Occipital lobe (tissue), 2 donors: ENCODE measurements around the gene HEXIM1. TPM values are rescaled to one million over a fixed set of nuclear protein-coding genes. Genes with fewer than 3 reads are reported as not detected.

Experiments used
- DNase-seq: peaks from one replicate; lab custom pipeline; 2025; lab: John Stamatoyannopoulos, UW
- total RNA-seq: library from RNA; depleted of rRNA; stranded (reverse); fragments of >200 nt; gene quantifications from one replicate; pipeline ENCODE4 v1.2.3, GENCODE V29; 2014

The HEXIM1 gene, protein sequence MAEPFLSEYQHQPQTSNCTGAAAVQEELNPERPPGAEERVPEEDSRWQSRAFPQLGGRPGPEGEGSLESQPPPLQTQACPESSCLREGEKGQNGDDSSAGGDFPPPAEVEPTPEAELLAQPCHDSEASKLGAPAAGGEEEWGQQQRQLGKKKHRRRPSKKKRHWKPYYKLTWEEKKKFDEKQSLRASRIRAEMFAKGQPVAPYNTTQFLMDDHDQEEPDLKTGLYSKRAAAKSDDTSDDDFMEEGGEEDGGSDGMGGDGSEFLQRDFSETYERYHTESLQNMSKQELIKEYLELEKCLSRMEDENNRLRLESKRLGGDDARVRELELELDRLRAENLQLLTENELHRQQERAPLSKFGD
- 8.0 TPM for total RNA-seq

DNA sequence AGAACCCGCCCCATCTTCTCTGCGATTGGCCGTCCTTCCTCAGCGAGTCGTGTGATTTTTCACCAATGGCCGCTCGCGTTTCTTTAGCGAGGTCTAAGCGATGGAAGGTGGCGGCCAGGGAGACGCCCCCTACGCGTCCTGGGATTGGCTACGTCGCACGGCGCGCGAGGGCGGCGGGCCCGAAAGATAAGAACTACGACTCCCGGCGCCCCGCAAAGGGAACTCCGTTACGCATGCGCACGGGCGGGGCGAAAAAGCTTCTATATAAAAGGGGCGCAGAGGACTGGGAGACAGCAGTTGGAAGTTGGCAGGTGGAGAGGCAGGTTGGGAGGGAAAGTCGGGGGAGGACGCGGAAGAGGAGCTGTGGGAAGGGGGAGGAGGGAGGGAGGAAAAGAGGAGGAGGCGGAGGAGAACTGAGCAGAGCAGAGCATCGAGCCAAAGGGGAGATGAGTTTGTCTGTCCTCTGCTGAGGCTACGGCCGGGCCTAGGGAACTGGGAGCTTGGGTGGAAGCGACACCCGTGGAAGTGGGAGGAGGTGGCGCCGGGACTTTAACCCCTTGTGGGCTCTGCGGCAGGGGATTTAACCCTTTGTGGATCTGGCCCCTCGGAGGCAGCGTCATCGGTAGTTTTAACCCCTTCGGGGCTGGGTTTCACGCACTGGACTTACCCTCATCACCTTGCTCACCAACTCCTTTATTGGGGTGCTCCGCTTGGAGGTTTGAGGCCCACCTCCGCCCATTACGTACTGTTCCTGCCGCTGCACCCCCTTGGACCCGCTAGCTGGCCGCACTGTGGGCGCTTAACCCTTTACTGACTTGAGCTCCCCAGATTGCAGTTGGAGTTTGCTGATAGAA, at the start of gene HEXIM1:
Gene HEXIM1, plus strand, starts transcription at position 293 of the 854 bp plus-strand sequence. CDS start 716 bp downstream, outside the sequence.
- DNase-seq, result peak; percentile 99

DNA sequence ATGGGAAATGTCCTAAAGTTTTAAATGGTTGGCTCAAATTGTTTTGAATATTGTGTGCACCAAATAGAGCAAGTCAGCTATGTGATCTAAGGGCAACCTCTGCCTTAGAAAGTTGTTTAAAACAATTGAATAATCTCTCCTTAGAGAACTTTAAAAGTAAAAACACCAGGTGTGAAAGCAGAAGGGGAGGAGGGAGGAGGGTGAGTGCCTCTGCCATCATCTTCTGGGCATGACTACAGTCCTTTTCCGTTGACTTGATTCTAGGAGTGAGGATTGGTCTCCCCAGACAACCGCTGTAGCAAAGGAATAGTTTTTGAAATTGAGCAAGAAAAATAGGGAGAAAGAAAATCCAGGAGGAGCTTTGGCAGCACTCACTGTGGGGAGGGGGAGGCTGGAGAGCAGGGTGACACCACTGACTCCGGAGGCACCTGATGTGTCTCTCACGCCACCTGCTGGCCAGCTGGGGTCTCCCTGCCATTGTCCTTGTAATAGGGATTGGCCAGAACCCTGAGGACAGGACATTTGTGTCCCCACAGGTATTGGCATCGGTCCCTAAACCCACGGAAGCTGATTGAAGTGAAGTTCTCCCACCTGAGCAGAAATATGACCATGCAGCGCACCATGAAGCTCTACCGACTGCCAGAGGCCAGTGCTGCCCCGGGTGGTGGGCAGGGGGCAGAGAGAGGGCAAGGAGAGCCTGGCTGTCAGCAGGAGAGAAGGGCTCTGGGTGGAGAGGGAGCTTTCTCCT, 49.2 kb upstream of the HEXIM1 start:
- peak; percentile 79 for DNase-seq

DNA sequence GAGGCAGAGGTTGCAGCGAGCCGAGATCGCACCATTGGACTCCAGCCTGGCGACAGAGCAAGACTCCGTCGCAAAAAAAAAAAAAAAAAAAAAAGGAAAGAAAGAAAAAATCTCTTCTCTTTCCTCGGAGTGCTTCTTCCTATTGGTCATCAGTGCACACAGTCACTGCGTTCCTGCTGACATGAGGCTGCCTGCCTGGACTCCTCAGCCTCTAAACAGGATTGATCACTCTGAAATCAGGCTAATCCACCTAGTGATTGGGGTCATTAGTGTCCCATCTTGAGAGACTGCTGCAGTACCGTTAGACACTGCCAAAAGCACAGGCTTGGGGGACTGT, 46.8 kb upstream of the HEXIM1 start:
- DNase-seq, result no peak

DNA sequence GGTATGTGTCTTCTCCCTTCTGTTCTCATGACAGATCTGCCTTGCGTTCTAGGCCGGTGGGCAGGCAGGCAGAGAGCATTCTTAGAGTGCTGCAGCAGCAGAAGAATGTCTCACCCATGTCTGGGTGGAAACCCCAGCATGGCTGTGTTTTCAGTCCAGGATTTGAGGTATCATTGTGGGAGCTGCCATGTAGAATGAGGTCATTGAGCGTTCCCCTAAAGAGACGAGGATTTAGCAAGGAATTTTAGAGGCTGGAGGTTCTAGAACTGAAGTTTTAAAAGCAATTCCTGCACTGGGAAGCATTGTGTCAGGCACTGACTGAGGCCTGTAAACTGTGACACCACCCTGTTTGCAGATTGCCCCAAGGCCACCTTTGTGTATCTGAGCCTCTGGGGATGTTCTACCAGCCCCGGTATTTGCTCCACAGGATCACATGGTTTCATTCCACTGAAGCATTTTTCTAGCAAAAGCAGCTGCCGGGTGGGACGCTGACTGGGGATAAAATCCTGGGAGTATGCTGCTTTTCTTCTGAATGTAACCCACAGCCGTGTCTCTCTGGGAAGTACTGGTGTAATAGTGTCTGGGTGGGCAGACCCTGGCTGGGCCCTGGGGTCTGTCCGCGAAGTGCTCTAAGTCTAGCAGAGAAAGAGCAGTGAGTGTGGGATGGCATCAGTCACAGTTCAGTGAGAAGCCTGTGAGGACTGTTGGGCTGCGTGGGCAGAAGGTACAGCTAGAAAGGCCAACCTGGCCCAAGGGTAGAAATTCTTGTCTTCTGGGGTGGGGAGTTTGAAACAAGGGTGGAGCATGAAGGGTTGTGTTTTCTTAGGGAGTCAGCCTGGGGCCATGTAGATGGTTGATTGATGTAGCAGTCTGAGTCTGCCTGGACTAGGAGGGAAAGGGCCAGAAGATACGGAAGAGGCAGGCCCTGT, 46.1 kb upstream of the HEXIM1 start:
- DNase-seq, result no peak

DNA sequence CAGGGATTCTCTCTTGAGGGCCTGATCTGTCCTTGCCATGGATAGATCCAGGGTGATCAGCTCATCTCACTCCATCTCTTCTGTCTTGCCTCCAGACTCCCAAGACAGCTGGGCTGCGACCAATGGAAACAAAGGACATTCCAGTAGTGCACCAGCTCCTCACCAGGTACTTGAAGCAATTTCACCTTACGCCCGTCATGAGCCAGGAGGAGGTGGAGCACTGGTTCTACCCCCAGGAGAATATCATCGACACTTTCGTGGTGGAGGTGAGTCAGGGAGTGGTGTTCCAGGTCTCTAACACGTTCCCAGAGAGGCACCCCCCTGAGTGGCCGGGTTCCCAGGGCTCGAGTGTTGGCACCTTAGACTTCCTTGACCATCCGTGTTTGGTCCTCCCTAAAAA, 45.4 kb upstream of the HEXIM1 start:
- DNase-seq, result no peak

DNA sequence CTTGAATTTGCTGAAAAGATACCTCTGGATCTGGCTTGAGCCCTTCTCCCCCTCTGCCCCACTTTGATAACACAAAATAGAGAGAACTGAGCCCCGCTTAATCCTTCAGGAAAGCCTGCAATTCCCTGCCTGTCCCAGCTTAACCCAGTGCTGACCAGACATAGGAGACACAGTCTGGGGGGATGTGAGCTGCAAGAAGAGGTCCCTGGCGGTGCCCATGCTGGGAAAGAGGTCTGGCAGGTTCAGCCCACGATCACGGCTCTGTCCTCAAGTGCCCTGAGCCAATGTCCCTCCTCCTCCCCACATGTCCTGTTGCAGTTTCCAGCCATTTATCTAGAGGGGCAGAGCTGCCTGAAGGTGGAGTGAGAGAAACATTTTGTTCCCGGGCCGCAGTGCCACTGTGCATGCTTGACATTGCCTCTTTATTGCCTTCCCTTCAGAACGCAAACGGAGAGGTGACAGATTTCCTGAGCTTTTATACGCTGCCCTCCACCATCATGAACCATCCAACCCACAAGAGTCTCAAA, 44.9 kb upstream of the HEXIM1 start:
- no peak for DNase-seq

DNA sequence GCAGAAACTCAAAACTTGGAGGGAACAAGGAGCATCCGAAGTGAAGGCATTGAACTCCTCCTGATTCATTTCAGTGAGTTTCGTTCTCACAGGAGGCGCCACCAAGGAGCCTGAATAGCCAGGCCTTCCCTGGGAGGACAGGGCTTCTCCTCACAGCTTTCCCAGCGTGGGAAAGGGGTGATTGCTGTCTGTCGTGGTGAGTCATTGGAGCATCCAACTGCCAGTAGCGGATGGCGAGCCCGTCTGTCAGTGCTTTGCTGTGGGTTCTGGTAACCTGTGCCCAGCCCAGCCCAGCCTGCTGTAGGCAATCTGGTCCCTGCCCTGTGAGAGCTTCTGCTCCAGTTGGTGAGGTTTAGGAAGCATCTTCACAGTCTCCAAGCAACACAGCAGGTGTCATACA, 44.2 kb upstream of the HEXIM1 start:
- no peak for DNase-seq

DNA sequence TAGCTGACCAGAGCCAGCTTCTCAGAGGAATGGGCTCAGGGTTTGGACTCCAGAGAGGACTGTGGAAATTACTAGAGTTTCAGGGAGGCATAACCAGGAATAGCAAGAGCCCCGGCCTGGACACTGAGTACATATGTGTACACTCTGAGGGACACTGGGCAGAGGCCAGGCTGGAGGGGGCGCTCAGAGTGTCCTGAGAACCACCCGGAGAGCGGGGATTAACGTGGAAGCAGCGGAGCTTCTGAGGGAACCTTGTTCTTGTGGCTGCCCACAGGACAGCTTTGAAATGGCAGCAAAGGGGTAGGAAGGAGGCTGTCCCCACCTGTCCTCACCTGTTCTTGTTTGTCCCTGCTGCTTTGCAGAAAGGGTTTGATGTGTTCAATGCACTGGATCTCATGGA, 43.8 kb upstream of the HEXIM1 start:
- DNase-seq, result no peak

DNA sequence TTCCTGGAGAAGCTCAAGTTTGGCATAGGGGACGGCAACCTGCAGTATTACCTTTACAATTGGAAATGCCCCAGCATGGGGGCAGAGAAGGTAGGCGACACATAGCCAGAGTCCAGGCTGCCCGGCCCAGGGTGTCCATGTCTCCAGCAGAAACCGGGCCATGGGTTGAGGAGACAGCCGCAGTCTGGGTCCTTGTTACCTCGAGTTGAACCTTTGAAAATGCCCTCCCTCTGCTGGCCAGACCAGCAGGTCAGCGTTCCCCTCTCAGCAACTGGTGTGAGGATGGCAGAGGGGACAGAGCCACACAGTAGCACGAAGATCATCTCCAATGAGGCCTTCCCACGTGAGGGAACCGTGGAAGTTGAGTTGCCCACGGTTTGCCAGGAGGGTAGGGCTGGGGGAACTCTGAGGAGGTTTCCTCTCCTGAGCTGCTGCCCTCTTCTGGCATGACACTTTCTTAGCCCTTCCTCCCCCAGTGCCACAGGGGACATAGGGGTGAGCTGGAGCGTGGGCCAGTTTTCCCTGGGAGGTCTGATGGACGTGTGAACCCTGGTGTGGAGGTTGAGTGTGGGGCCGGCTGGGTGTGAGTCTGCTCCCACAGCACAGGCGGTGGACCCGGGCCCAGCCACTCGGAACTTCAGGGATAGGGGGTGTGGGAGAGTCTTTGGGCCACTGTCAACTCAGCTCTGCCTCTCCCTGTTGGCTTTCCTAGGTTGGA, 43.2 kb upstream of the HEXIM1 start:
- DNase-seq, result no peak

DNA sequence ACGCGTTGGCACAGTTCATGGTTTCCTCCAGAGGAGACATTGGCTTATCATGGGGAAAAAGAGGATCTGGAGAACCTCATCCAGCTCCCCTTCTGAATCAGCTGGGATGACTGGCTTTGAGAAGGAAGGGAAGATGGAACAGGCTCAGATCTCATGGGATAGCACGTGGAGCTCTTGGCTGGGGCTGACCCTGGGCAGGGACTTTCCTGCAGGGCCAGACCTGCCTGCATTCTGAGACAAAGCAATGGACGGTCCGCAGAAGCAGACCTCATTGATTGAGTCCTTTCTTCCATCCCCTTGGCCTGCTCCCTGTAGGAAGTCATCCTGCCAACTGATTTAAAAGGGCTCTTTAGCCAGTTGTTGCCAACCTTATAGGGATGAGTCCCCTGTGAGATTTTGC, 42.2 kb upstream of the HEXIM1 start:
- no peak for DNase-seq

DNA sequence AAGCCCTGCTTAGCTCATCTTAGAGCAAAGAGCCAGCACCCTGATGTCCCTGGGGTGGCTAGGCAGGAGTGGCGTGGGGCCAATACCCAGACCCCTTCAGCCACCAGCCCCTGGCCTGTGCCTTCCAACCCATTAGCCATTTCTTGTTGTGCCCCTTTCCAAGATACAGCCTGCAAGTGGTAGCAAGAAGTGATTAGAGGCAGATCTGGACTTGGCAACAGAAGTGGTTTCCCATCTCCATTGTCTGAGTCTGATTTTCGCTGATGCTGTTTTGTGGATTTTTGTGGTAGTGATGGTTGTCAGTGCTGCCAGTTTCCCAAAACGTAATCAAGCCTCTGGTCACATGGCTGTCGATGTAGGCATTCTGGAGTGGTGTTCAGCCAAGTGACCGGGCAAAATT, 41.7 kb upstream of the HEXIM1 start:
- no peak for DNase-seq

DNA sequence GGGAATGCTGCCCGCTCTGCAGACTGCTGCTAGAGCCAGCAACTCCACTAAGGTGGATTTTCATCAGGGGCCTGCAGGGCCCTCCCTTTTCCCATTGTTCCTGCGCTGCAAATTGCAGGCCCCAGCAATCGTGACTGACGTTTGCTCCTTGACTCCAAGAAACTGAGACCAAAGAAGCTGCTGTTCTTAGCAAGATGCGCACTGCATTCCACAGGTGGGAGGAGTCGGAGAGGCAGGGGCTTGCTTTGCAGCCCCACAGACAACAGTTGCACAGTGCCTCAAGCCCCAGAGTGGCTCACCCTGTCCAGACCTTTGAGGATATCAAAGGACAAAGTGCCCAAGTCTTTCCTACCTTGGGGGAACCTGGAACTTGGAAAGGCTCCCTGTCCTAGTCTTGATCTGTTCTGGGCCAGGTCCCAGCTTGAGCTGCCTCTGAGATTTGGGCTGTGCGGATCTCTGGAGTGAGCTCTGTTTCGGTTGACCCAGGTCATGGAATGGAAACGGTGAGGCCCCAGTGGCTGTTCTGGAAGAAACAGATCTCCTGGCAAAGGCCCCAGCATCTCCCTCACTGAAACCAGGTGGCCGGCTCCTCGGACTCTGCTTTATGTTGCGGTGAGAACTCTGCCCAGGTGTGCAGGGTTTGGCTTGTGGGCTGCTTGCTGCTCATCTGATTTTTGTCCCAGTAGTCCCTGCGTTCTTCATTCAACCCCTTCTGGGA, 40.8 kb upstream of the HEXIM1 start:
- DNase-seq, result no peak

DNA sequence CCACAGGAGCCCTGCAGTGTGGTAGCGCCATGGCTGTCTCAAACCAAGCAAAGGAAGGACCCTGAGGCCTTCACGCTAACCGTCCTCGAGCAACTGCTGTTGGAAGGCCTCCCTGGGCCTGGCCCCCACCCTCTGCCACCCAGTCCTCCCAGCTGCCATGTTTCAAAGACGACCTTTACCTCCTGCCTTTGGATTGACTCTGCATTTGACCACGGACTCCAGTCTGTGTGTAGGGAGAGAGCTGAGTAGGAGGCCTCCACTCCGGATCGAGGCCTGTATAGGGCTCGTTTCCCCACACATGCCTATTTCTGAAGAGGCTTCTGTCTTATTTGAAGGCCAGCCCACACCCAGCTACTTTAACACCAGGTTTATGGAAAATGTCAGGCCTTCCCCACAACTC, 40.2 kb upstream of the HEXIM1 start:
- DNase-seq, result no peak

DNA sequence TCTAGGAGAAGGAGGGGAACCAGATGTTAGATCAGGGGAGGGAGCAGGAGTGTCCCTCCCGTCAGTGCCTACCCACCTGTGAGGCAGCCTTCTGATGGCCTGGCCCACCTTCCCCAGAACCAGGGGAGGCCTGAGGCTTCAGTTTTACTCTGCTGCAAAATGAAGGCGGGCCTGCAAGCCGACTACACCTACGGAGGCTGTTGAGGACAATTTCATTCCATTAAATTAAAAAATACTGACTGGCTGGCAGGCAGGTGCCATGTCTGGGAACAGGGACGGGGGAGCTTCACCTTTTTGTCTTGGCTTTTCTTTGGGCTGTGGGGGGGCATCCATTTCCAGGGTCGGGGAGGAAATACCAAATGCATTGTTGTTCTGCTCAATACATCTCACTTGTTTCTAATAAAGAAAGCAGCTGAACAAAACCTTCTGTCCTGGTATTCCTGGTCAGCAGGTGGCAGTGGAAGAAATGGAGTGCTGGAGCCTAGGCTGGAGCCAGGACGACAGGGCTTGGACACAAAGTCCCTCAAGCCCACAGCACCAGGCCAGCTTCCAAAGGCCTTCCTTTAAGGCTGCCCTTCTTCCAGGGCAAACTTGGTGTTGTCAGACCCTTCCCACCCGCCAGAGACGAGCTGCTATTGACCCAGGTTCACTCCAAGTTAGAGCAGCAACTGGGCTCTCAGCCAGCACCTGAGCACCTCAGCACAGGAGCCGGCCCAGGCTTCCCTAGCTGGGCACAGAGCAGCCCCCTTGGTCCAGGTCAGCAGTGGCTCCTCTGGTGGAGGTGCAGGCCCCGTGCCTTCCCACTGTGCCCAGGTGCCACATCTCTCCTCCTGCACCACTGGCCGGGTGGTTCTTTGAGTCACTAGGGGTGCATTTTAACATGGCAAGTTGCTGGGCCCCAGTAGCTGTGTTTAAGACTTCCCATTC, 39.4 kb upstream of the HEXIM1 start:
- DNase-seq, result no peak

DNA sequence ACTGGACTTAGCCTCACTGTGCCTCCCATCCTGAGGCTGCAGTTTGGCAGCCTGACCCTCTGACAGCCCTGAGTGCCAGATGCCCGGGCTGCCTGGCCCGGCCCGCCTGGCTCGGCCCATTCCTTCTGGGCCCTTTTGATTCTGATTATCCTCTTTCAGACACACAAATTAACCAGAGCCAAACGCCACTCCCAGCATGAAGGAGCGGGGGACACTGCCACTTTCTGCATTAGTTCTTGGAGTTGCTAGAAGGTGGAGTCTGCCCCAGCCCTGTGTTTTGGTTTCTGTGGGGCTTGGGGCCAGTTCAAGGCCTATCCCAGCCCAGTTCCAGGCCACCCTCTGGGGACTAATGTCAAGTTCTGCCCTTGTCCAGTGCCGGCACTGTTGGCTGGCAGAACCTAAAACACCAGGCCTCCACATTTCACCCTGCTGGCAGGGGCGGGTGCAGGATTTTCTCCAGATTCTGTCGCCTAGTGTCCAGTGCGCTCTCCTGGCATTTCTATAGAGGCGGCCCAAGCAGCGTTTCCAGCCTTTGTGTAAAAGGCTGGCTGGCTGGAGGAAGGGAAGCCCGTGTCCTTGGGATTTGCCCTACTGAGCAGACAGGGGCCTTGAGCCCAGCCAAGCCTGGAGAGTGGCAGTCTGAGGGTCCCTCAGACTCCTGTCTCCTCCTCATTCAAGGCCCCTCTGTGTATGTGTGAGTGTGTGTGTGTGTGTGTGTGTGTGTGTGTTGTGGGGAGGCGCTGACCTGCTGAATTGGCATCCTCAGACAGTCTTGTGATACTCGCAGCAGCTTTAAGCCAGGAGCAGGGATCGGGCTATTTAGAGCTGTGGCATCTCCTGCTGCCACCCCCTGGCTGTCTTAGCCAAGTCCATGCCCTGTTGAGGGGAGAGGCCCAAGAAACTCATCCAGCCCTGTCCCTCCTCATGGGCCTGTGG, 37.3 kb upstream of the HEXIM1 start:
- DNase-seq, result no peak

DNA sequence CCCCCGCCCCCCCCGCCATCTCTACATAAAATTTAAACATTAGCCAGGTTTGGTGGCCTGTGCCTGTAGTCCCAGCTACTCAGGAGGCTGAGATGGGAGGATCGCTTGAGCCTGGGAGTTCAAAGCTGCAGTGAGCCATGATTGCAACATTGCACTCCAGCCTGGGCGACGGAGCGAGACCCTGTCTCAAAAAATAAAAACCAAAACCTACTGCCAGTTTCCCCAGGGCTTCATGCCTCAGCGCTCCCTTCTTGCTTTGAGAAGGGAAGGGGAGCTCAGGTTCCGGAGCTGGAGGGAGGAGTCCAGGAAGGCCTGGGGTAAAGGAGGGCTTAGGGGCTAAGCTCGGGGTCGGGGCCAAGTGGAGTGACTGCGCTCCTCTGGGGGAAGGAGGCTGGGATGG, 36.4 kb upstream of the HEXIM1 start:
- no peak for DNase-seq
